ENCODE results near the gene REG4.

DNA sequence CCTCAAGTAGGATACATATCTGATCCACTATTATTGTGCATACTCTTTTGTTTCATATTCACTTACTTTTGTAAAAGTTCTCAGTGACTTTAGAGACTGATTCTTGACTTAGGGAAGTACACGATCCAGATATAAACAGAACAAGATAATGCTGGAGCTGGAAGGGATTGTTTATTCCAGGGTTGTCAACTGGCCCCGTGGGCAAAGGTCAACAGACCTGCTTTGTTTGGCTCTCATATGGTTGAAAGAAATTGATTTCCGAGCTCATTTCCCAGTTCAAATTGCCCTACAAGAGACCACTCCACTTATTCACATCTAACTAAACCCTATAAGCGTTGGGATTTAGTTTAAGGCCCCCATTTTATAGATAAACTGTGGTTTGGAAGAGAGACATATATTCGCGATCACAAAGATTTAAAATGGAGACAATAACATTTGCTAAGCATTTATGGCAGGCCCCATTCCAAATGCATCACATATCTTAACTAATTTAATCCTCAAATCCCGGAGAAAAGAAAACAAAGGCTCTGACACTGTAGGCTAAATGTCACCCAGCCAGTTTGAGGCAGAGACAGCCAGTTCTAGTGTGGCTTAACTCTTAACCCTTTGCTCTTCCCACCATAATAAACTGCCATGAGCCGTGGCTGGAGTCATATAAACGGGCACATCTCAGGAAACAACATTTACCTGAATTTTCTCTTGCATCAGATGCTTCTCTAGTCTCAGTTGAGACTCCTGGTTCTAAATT is 20.6 kb downstream of the REG4 start:
- TF ChIP-seq, protein P1, sequence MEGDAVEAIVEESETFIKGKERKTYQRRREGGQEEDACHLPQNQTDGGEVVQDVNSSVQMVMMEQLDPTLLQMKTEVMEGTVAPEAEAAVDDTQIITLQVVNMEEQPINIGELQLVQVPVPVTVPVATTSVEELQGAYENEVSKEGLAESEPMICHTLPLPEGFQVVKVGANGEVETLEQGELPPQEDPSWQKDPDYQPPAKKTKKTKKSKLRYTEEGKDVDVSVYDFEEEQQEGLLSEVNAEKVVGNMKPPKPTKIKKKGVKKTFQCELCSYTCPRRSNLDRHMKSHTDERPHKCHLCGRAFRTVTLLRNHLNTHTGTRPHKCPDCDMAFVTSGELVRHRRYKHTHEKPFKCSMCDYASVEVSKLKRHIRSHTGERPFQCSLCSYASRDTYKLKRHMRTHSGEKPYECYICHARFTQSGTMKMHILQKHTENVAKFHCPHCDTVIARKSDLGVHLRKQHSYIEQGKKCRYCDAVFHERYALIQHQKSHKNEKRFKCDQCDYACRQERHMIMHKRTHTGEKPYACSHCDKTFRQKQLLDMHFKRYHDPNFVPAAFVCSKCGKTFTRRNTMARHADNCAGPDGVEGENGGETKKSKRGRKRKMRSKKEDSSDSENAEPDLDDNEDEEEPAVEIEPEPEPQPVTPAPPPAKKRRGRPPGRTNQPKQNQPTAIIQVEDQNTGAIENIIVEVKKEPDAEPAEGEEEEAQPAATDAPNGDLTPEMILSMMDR (CRISPR knock-in tag; IDR thresholded peaks at IDR 0.05): no peak
- no peak for TF ChIP-seq ZNF572 (CRISPR knock-in tag; IDR thresholded peaks at IDR 0.05)
- TF ChIP-seq RAD51 (IDR thresholded peaks at IDR 0.05; ENCODE audit: borderline replicate concordance): no peak
- TF ChIP-seq EP300 (IDR thresholded peaks at IDR 0.05; ENCODE audit: low read depth in 2 of 2, low read length in 2 of 2): no peak
- no peak for TF ChIP-seq EP300 (CRISPR knock-in tag; IDR thresholded peaks at IDR 0.05; ENCODE audit: borderline replicate concordance)

Data from HepG2 (cell line).